ENCODE results near the gene NKD2.
"Not testable (repeated sequence)": the region's sequence is repeated elsewhere in the genome, so short reads cannot be mapped to it uniquely, and the experiment has no call there.

The NKD2 gene

DNA sequence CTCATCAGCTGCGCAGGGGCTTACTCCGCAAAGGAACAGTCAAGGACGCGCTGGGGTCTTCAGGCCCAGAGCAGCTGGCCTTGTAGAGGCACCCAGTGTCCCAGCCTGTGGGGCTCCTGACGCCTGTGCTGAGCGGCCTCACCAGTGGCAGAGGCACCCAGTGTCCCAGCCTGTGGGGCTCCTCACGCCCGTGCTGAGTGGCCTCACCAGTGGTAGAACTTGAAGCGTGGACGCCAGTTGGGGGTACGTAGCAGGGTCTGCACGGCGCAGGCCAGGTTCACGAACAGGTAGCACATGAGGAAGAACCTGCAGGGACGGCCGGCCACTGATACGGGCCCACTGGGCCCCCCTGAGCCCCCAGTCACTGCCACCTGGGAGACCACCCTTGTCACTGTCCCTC lies 67.3 kb downstream of the NKD2 start:
- no peak for DNase-seq

GRCh38 chr5:1076406-1076805 lies 67.8 kb downstream of the NKD2 start:
- no peak for DNase-seq

GRCh38 chr5:1077026-1077425 lies 68.4 kb downstream of the NKD2 start:
- no peak for DNase-seq

DNA sequence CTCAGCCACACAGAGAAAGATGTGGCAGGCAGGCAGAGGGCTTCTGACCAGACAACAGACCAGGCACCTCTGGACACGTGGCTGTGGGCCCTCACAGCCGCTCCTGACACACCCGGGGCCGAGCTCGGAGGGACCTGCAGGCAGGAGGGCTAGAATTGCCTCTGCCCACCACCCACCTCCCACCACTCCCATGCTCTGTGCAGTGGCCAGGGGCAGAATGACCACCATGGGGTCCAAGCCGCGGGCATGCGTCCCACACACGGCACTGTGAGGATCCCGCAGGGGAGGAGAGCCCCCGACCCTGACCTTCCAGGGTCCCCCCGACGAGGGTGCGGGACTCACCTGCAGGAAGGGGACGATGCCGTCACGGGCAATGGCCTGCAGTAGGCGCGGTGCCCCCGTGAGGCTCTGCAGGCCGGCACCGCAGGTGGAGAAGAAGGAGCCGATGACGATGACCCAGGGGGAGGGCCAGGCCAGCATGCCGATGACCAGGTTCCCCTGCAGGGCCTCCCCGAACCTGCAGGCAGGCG lies 69.0 kb downstream of the NKD2 start:
- no peak for DNase-seq

GRCh38 chr5:1078206-1078605 lies 69.6 kb downstream of the NKD2 start:
- DNase-seq, result no peak

GRCh38 chr5:1078851-1079250 lies 70.2 kb downstream of the NKD2 start:
- no peak for DNase-seq

DNA sequence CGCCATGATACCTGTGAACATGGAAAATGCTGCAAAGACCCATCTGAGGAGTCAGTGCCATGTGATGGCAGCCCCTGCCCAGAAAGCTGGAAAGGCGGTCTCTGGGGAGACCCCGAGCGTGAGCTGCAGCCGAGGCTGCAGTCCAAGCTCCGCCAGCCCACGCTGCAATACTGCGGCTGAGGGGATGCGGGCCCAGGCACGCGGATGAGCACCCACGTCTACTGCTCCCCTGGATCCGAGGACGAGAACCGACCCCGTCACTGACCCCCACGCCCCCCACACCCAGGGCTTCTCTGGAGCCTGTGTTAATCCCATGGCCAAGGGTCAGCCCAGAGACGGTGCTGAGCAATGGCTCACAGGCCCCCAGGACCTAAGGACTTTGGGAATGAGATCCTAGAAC lies 70.9 kb downstream of the NKD2 start:
- no peak for DNase-seq

GRCh38 chr5:1079961-1080360 lies 71.4 kb downstream of the NKD2 start:
- no peak for DNase-seq

DNA sequence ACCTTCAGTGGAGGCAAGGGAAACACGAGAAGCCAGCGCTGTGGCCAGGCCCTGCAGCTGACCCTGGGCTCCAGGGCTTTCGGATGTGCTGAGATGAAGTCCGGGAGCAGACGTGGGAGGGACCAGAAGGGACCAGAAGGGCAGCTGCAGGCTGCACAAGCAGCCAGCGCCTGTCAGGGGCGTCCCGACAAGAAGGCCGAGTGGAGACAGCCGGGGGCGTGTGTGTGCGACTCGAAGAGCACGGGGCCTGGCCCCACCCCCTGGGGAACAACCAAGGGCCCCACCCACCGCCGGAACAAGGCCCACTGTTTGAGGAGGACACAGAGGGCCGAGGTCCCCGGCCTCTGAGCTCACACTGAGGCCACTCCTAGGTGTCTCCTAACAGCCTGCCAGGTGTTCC lies 71.8 kb downstream of the NKD2 start:
- DNase-seq, result no peak

GRCh38 chr5:1081519-1081918 lies 72.9 kb downstream of the NKD2 start:
- DNase-seq, result no peak

GRCh38 chr5:1083026-1083425 lies 74.4 kb downstream of the NKD2 start:
- not testable (repeated sequence) for DNase-seq

DNA sequence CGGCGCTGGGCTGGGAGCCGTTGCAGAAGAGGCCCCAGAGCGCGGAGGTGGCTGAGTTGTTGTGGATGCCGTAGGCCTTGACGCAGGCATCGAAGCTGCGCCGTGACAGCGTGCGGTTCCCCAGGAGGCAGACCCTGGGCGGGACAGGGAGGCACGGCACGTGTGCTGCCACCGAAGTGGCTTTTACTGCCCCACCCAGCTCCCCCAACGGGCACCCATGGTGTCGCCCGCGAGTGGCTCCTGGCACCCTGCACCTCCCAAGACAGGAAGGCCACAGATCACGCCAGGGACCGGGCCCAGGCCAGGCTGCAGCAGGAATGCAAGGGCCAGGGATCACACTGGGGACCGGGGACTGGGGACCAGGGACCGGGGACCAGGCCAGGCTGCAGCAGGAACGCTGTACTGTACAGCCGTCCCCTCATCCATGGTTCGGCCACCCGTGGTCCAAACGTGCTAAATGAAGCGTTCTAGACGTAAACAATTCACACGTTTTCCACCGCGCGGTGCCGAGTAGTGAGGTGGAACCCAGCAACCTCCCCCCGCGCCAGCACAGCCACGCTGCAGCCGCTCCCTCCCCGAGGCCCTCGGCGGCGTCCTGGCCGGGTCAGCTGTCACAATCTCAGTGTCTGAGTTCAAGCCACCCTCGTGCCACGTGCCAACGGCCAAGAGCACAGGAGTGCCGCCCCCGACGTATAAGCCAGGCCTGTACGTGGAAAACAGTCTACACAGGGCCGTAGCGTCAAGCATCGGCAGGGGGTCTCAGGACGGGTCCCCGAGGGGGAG lies 75.4 kb downstream of the NKD2 start:
- no peak for DNase-seq

DNA sequence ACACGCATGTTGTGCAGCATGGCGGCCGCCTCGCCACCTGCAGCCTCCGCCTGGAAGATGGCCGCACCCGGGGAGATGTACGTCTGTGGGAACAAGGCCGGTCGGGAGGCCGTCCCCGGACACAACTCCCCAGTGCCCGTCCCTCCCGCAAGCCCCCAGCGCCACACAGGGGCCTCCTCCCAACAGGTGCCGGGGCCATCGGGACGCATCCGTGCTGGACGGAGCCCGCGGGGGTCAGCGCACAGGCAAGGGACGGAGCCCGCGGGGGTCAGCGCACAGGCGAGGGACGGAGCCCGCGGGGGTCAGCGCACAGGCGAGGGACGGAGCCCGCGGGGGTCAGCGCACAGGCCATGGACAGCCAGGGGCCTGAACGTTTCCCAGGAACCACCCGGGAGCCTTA lies 76.8 kb downstream of the NKD2 start:
- no peak for DNase-seq

- no peak for DNase-seq
Observed at GRCh38 chr5:1086137-1086536, 77.5 kb downstream of the NKD2 start.

DNA sequence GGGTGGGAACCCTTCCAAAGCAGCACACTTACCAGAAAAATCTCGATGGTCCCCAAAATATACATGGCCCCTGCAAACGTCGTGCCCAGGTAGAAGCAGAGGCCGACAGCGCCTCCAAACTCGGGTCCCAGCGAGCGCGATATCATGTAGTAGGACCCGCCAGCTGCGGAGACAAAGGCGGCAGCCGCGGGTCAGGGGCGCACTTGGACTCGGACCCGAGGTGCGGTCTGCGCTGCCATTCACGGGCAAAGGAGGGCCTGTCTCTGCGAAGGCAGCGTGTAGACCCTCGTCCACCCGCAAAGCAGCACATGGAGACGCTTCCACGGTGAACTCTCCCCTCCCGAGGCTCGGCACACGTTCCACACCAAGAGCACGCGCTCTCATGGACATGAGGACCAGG lies 78.3 kb downstream of the NKD2 start:
- no peak for DNase-seq

- no peak for DNase-seq
Observed at GRCh38 chr5:1087428-1087827, 78.8 kb downstream of the NKD2 start.

DNA sequence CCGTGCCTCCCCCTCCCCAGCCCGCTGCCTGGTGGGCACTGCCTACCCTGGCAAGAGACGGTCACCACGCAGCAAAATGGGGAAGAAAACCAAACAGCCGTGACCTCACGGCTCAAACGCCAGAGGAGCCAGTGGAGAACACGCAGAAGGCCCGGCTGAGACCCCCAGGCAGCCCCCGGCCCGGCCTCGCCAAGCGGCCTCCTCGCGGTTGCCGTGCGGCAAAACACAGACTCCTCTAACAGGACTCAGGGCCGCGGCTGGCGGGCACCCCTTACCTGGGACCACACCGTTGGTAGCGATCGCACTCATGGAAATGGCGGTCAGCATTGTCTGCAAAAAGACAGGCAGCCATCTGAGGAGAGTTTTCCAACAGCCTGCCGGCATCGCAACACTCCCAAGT lies 79.4 kb downstream of the NKD2 start:
- no peak for DNase-seq
